Chondrocyte (in vitro differentiated cells): ENCODE measurements around the gene CMC1. TPM values are rescaled to one million over a fixed set of nuclear protein-coding genes. Genes with fewer than 3 reads are reported as not detected.

Experiments used
- DNase-seq: peaks from one replicate; pipeline ENCODE4 v3.0.0; 2021; ENCODE audit warnings: mixed read lengths, low spot score
- H3K27ac Mint-ChIP-seq: one replicate; pipeline ENCODE4 v1.8.0; 2021; ENCODE audit warnings: mild to moderate bottlenecking, moderate library complexity, mixed read lengths; ENCODE audit not compliant: unreplicated experiment
- H3K27me3 Mint-ChIP-seq: 2 replicates; pipeline ENCODE4 v1.8.0; 2021; ENCODE audit warnings: low read depth, mixed read lengths
- H3K36me3 Mint-ChIP-seq: 2 replicates; pipeline ENCODE4 v1.8.0; 2021; ENCODE audit warnings: low read depth, mixed read lengths
- H3K4me1 Mint-ChIP-seq: 2 replicates; pipeline ENCODE4 v1.8.0; 2021; ENCODE audit warnings: low read depth, mild to moderate bottlenecking, mixed read lengths
- H3K4me3 Mint-ChIP-seq: one replicate; pipeline ENCODE4 v1.8.0; 2021; ENCODE audit warnings: mild to moderate bottlenecking, moderate library complexity, mixed read lengths; ENCODE audit not compliant: unreplicated experiment
- H3K9me3 Mint-ChIP-seq: 2 replicates; pipeline ENCODE4 v1.8.0; 2021; ENCODE audit warnings: low read depth, mixed read lengths
- total RNA-seq: library from RNA; stranded (reverse); gene quantifications from 3 replicates; pipeline ENCODE4 v1.2.1, GENCODE V29; 2021
- TF ChIP-seq, protein P1 (sequence below): fragments of 200-600 bp; sonication (generic); IDR thresholded peaks from 2 replicates; pipeline ENCODE4 v1.5.0; 2021; ENCODE audit warnings: antibody characterized with exemption, mild to moderate bottlenecking, moderate library complexity

The CMC1 gene
- total RNA-seq, 1 donor from 2014 or later = 9.4 TPM

DNA sequence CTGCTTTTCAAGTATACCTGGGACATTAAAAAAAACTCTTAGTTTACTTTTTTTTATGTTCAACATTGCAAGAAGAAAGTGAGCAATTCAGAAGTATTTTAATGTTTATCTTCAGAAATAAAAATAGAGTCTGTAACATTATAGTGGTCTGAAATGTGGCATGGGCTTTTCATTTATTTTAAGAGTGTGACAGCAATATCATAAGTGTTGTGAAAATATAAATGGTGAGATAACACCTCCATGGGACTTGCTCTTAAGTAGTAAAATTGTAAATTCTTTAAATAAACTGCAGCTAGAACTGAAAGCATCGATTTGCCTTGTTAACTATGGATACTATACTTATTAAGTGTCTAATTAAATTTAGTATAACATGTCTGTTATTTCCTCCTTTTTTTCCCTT is 58.3 kb downstream of the CMC1 start:
- no peaks in the 10 kb centered on the region for H3K9me3 Mint-ChIP-seq
- TF ChIP-seq, protein P1, sequence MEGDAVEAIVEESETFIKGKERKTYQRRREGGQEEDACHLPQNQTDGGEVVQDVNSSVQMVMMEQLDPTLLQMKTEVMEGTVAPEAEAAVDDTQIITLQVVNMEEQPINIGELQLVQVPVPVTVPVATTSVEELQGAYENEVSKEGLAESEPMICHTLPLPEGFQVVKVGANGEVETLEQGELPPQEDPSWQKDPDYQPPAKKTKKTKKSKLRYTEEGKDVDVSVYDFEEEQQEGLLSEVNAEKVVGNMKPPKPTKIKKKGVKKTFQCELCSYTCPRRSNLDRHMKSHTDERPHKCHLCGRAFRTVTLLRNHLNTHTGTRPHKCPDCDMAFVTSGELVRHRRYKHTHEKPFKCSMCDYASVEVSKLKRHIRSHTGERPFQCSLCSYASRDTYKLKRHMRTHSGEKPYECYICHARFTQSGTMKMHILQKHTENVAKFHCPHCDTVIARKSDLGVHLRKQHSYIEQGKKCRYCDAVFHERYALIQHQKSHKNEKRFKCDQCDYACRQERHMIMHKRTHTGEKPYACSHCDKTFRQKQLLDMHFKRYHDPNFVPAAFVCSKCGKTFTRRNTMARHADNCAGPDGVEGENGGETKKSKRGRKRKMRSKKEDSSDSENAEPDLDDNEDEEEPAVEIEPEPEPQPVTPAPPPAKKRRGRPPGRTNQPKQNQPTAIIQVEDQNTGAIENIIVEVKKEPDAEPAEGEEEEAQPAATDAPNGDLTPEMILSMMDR = no peak
- no peaks in the 10 kb centered on the region for H3K36me3 Mint-ChIP-seq
- H3K4me1 Mint-ChIP-seq = peaks cover 29% of the 10 kb centered on the region
- no peak for DNase-seq
- no peaks in the 10 kb centered on the region for H3K27me3 Mint-ChIP-seq
- H3K27ac Mint-ChIP-seq = no peak overlapping the region
- no peak overlapping the region for H3K4me3 Mint-ChIP-seq

DNA sequence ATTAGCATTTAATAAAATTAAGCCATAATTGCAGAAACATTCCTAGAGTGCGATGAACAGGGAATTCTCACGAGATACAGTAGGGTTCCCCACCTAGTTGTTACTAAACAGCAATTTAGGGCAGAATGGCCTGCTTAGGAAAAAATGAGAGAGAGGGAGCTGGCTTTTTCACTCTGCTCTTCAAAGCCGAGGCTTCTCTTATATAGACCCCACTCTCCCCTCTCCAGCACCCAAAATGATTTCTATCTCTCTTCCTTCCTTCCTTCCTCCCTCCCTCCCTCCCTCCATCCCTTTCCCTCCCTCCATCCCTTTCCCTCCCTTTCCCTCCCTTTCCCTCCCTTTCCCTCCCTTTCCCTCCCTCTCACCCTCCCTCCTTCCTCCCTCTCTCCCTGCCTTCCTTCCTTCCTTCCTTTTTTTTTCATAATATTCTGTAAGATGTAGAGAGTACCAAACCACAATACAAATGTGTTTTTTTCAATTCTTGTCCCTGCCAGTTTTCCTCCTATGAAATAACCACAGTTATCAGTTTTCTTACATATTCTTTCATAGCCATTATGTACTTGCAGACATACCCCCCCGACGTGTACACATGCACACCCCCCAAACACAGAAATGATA is 59.0 kb downstream of the CMC1 start:
- no peak overlapping the region for H3K4me3 Mint-ChIP-seq
- no peak overlapping the region for H3K27ac Mint-ChIP-seq
- peaks cover under 1% of the 10 kb centered on the region for H3K36me3 Mint-ChIP-seq
- no peaks in the 10 kb centered on the region for H3K27me3 Mint-ChIP-seq
- DNase-seq = no peak
- no peaks in the 10 kb centered on the region for H3K9me3 Mint-ChIP-seq
- peaks cover 29% of the 10 kb centered on the region for H3K4me1 Mint-ChIP-seq
- TF ChIP-seq, protein P1 = no peak

DNA sequence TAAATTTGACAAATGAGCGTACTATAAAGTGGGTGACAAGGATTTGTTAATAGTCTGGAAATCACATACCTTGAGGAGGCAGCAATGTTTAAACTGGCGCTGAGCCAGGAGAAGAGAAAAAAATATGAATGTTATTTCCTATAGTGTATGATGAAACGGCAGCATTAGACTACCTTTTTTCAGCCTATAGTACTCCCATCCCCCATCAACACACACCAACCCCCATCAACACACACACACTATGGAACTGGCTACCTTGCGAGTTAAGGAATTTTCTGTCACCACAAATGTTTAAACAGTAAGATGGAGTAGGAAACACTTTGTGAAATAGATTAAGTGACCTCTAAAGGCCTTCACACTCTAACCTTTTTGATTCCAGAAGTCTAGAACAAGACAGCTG is 60.3 kb downstream of the CMC1 start:
- Mint-ChIP-seq H3K36me3 (peaks cover 1% of the 10 kb centered on the region), H3K27me3 (no peaks in the 10 kb centered on the region), H3K27ac (no peak overlapping the region), H3K4me1 (peaks cover 26% of the 10 kb centered on the region), H3K4me3 (no peak overlapping the region), H3K9me3 (no peaks in the 10 kb centered on the region)
- TF ChIP-seq, protein P1 = no peak
- DNase-seq = no peak

DNA sequence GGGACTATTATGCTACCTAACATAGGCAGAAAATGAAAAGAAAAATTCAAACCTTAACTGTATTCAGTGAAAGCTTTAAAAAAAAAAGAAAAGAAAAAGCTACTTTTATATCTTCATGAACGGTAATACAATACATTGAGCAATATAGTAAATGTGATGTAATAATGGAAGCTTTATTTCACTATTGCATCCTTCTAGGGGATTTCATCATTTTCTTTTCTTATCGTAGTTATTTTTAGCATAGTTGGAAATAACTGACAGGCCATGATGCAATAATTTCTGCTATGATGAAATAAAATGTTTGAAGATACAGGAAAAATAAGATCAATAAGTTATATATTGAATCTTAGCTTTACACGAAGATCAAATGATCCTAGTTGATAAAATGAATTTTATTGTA is 66.8 kb downstream of the CMC1 start:
- peaks cover 1% of the 10 kb centered on the region for H3K36me3 Mint-ChIP-seq
- H3K27me3 Mint-ChIP-seq = no peaks in the 10 kb centered on the region
- DNase-seq = no peak
- H3K4me1 Mint-ChIP-seq = no peaks in the 10 kb centered on the region
- TF ChIP-seq, protein P1 = no peak
- no peaks in the 10 kb centered on the region for H3K9me3 Mint-ChIP-seq
- H3K4me3 Mint-ChIP-seq = no peak overlapping the region
- H3K27ac Mint-ChIP-seq = no peak overlapping the region

DNA sequence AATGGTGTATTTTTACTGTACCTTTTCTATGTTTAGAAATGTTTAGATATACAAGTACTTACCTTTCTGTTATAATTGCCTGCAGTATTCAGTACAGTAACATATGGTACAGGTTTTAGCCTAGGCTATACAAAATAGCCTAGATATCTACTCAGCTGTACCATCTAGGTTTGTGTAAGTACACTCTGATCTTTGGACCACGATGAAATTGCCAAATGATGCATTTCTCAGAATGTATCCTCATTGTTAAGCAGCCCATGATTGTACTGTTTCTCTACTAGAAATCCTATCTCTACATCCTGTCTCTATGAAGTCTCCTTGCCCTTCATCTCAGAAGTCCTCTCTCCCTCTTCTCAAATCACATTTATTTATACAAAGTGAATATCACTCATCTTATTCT is 74.3 kb downstream of the CMC1 start:
- Mint-ChIP-seq H3K9me3 (no peaks in the 10 kb centered on the region), H3K36me3 (peaks cover under 1% of the 10 kb centered on the region), H3K4me1 (no peaks in the 10 kb centered on the region), H3K27me3 (no peaks in the 10 kb centered on the region), H3K4me3 (no peak overlapping the region), H3K27ac (no peak overlapping the region)
- TF ChIP-seq, protein P1 = no peak
- no peak for DNase-seq
